Breast epithelium (tissue), 4 donors: ENCODE results near the gene GATB. TPM values are rescaled to one million over a fixed set of nuclear protein-coding genes. Genes with fewer than 3 reads are reported as not detected.

Source experiments
- DNase-seq, 2 donors: peaks; one replicate each; pipeline ENCODE4 v3.0.0-alpha.2; 2019; ENCODE audit warnings: low spot score in 2 of 2
- H3K27ac ChIP-seq, 2 donors: fragments of 200-600 bp; sonication (generic) in 1 of 2; one replicate each; pipeline ENCODE4 v1.5.1; 2016 to 2019; ENCODE audit warnings: mild to moderate bottlenecking in 1 of 2
- H3K27me3 ChIP-seq, 2 donors: fragments of 200-600 bp; sonication (generic) in 1 of 2; one replicate each; pipeline versions ENCODE4 v1.5.1 to v1.6.0; 2017 to 2019; ENCODE audit warnings: control low read depth in 1 of 2, mild to moderate bottlenecking in 1 of 2
- H3K36me3 ChIP-seq: fragments of 200-600 bp; one replicate; pipeline ENCODE4 v1.5.1; 2019
- H3K4me1 ChIP-seq, 2 donors: fragments of 200-600 bp; sonication (generic); one replicate each; pipeline ENCODE4 v1.5.1; 2016 to 2019; ENCODE audit warnings: control low read depth in 1 of 2
- H3K4me3 ChIP-seq, 3 donors: fragments of 200-600 bp; sonication (generic); 1 replicate in 2 of 3; 2 replicates in 1 of 3; pipeline ENCODE4 v1.5.1; 2016 to 2019; ENCODE audit warnings: mild to moderate bottlenecking in 3 of 3, moderate library complexity in 2 of 3
- H3K9me3 ChIP-seq, 2 donors: fragments of 200-600 bp; sonication (generic) in 1 of 2; one replicate each; pipeline ENCODE4 v1.5.1; 2016 to 2019; ENCODE audit warnings: control low read depth in 1 of 2
- POLR2A ChIP-seq: fragments of 450-650 bp; IDR thresholded peaks from one replicate; pipeline ENCODE4 v1.6.1; 2016; ENCODE audit warnings: antibody characterized with exemption, mild to moderate bottlenecking, moderate library complexity
- POLR2AphosphoS5 ChIP-seq, 3 donors: sonication (generic); formaldehyde crosslinking; IDR thresholded peaks; one replicate each; pipeline ENCODE4 v1.6.1; 2017; ENCODE audit warnings: antibody characterized with exemption in 3 of 3
- intact Hi-C: fragments of 100-400 bp; cut with DNase I; formaldehyde crosslinking; loops from one replicate; pipeline ENCODE4 v1.15.1; 2023; ENCODE audit warnings: low total_unique reads
- total RNA-seq, 3 donors: library from RNA; depleted of rRNA; stranded (reverse); fragments of >200 nt; gene quantifications; one replicate each; pipeline ENCODE4 v1.1.0, GENCODE V29; 2016
- TF ChIP-seq, protein P1 (sequence below), 3 donors: fragments of 450-650 bp; IDR thresholded peaks; one replicate each; pipeline ENCODE4 v1.5.1; 2016 to 2017; ENCODE audit warnings: antibody characterized with exemption in 3 of 3, mild to moderate bottlenecking in 3 of 3, moderate library complexity in 3 of 3

GATB gene
- total RNA-seq, 3 donors from 2014 or later, result 12.8 to 26.6 (median 20.6) TPM

- Histone ChIP-seq H3K4me3 (no peak overlapping the region), H3K4me1 (no peaks in the 10 kb centered on the region), H3K9me3 (no peaks in the 10 kb centered on the region), H3K27ac (no peak overlapping the region), H3K27me3 (no peaks in the 10 kb centered on the region), H3K36me3 (no peaks in the 10 kb centered on the region)
- TF ChIP-seq, protein P1, sequence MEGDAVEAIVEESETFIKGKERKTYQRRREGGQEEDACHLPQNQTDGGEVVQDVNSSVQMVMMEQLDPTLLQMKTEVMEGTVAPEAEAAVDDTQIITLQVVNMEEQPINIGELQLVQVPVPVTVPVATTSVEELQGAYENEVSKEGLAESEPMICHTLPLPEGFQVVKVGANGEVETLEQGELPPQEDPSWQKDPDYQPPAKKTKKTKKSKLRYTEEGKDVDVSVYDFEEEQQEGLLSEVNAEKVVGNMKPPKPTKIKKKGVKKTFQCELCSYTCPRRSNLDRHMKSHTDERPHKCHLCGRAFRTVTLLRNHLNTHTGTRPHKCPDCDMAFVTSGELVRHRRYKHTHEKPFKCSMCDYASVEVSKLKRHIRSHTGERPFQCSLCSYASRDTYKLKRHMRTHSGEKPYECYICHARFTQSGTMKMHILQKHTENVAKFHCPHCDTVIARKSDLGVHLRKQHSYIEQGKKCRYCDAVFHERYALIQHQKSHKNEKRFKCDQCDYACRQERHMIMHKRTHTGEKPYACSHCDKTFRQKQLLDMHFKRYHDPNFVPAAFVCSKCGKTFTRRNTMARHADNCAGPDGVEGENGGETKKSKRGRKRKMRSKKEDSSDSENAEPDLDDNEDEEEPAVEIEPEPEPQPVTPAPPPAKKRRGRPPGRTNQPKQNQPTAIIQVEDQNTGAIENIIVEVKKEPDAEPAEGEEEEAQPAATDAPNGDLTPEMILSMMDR (IDR thresholded peaks at IDR 0.05), result no peak
- TF ChIP-seq POLR2A (no peak), POLR2AphosphoS5 (IDR thresholded peaks at IDR 0.05) (no peak)
- DNase-seq, result no peak
- intact Hi-C loops, result no loop called here
Observed at GRCh38 chr4:151728006-151728405, 32.8 kb downstream of the GATB start.

- TF ChIP-seq, protein P1 (IDR thresholded peaks at IDR 0.05), result no peak
- no peak for TF ChIP-seq POLR2A
- TF ChIP-seq POLR2AphosphoS5 (IDR thresholded peaks at IDR 0.05), result no peak
- no peak for DNase-seq
- intact Hi-C loops, result no loop called here
Observed at GRCh38 chr4:151727365-151727764, 33.4 kb downstream of the GATB start.

DNA sequence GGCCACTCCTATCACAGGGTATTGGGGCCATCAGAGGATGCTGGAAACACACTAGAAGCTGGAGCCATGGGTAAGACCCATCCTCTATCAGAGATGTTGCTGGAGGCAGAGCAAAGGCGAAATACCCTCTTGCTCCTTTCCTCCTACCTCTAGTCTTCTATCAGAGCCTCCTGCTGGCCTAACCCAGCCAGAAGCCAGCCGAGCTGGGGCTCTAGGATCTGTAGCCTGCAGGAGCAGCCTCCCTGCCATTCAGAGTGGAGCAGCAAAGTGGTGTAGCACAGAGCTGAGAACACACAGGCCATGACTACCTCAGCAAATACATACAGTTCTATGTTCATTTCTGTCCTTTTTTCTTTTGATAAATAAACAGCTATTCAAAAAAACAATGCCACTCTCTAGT is 35.7 kb downstream of the GATB start:
- DNase-seq, result no peak
- Histone ChIP-seq H3K27ac (no peak overlapping the region), H3K27me3 (no peaks in the 10 kb centered on the region), H3K4me1 (no peaks in the 10 kb centered on the region), H3K9me3 (no peaks in the 10 kb centered on the region), H3K4me3 (no peak overlapping the region), H3K36me3 (no peaks in the 10 kb centered on the region)
- intact Hi-C loops, result no loop called here
- TF ChIP-seq, protein P1 (IDR thresholded peaks at IDR 0.05), result no peak
- TF ChIP-seq POLR2A (no peak), POLR2AphosphoS5 (IDR thresholded peaks at IDR 0.05) (no peak)

More at GRCh38 chr4:151727365-151727764, 33.4 kb downstream of the GATB start:
- Histone ChIP-seq H3K36me3 (no peaks in the 10 kb centered on the region), H3K4me3 (no peak overlapping the region), H3K27me3 (no peaks in the 10 kb centered on the region), H3K4me1 (no peaks in the 10 kb centered on the region), H3K27ac (no peak overlapping the region), H3K9me3 (no peaks in the 10 kb centered on the region)

- no peak for TF ChIP-seq POLR2AphosphoS5 (IDR thresholded peaks at IDR 0.05)
- TF ChIP-seq, protein P1 (IDR thresholded peaks at IDR 0.05), result no peak
- TF ChIP-seq POLR2A, result no peak
- intact Hi-C loops, result no loop called here
- DNase-seq, result no peak
- no peaks in the 10 kb centered on the region for H3K27me3 ChIP-seq
- no peak overlapping the region for H3K4me3 ChIP-seq
- H3K9me3 ChIP-seq, result no peaks in the 10 kb centered on the region
- no peaks in the 10 kb centered on the region for H3K4me1 ChIP-seq
- H3K36me3 ChIP-seq, result no peaks in the 10 kb centered on the region
- no peak overlapping the region for H3K27ac ChIP-seq
Observed at GRCh38 chr4:151721916-151722315, 38.9 kb downstream of the GATB start.

DNA sequence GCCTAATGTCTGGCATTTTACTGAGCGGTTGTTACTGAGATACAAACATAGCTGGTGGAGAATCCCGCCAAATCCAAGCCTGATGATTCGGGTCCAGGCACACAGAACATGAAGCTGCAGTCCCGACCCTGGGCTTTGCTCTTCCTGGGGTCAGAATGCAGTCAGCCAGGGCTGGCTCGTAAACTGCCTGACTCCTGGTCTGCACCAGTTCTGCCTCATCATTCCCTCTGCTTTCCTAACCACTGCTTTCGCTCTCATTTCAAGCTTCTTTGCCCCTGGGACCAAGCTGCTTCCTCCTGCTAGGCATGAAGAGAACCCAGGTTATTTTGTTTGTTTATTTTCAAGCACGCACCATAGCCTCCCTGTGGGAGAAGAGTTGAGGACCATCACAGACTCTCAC is 39.3 kb downstream of the GATB start:
- no peak for DNase-seq
- Histone ChIP-seq H3K27me3 (no peaks in the 10 kb centered on the region), H3K4me3 (no peak overlapping the region), H3K9me3 (no peaks in the 10 kb centered on the region), H3K36me3 (no peaks in the 10 kb centered on the region), H3K27ac (no peak overlapping the region), H3K4me1 (no peaks in the 10 kb centered on the region)
- intact Hi-C loops, result no loop called here
- TF ChIP-seq, protein P1 (IDR thresholded peaks at IDR 0.05), result no peak
- TF ChIP-seq POLR2A, result no peak
- no peak for TF ChIP-seq POLR2AphosphoS5 (IDR thresholded peaks at IDR 0.05)
